ENCODE data around the gene MALSU1.

Gene MALSU1

GRCh38 chr7:23272275-23272674 lies 26.9 kb upstream of the MALSU1 start:
- no CpG with 5 or more reads among the region's 2 CpGs for WGBS (ENCODE audit: extremely low coverage, insufficient coverage, low lambda C conversion rate)
- no peak overlapping the region for H3K23ac ChIP-seq (ENCODE audit: low read length)

GRCh38 chr7:23273141-23273599 lies 26.0 kb upstream of the MALSU1 start:
- WGBS (ENCODE audit: extremely low coverage, insufficient coverage, low lambda C conversion rate) = no CpG with 5 or more reads among the region's 11 CpGs

More at GRCh38 chr7:23272275-23272674, 26.9 kb upstream of the MALSU1 start:
- no peak overlapping the region for H2BK120ac ChIP-seq (ENCODE audit: low read depth, low read length)
- H4K5ac ChIP-seq (ENCODE audit: low read length) = no peak overlapping the region
- no peaks in the 10 kb centered on the region for H3K27me3 ChIP-seq (ENCODE audit: insufficient read depth, low read length, poor library complexity)
- no peaks in the 10 kb centered on the region for H3K4me1 ChIP-seq (ENCODE audit: control insufficient read depth, low read depth, low read length)
- H2AK5ac ChIP-seq (ENCODE audit: low read length) = no peak overlapping the region
- no peak overlapping the region for H3K56ac ChIP-seq (ENCODE audit: low read length)
- no peak overlapping the region for H3K4me3 ChIP-seq (ENCODE audit: low read length)
- no peak overlapping the region for H4K8ac ChIP-seq (ENCODE audit: low read depth, low read length)
- H3K36me3 ChIP-seq (ENCODE audit: control insufficient read depth, insufficient read depth, low read length) = no peaks in the 10 kb centered on the region
- H3K9ac ChIP-seq (ENCODE audit: low read length) = no peak overlapping the region
- no peaks in the 10 kb centered on the region for H3K79me1 ChIP-seq (ENCODE audit: low read length)
- no peak overlapping the region for H2BK5ac ChIP-seq (ENCODE audit: low read length)
- H3K4me2 ChIP-seq (ENCODE audit: low read length) = no peak overlapping the region
- H3K18ac ChIP-seq (ENCODE audit: low read length) = no peak overlapping the region
- no peak overlapping the region for H3K4ac ChIP-seq (ENCODE audit: low read depth, low read length)
- H2BK15ac ChIP-seq (replicated peaks; ENCODE audit: low read depth) = no peak overlapping the region
- no peak overlapping the region for H3K27ac ChIP-seq (ENCODE audit: low read depth, low read length)
- no peaks in the 10 kb centered on the region for H3K79me2 ChIP-seq (ENCODE audit: control insufficient read depth, insufficient read depth, low read length)
- DNase-seq = no peak

GRCh38 chr7:23275912-23276311 lies 23.2 kb upstream of the MALSU1 start:
- WGBS (ENCODE audit: extremely low coverage, insufficient coverage, low lambda C conversion rate) = no CpG with 5 or more reads among the region's 5 CpGs
- Histone ChIP-seq H3K4me2 (ENCODE audit: low read length) (no peak overlapping the region), H3K4ac (ENCODE audit: low read depth, low read length) (no peak overlapping the region), H3K9ac (ENCODE audit: low read length) (no peak overlapping the region), H3K23ac (ENCODE audit: low read length) (no peak overlapping the region), H3K79me1 (ENCODE audit: low read length) (no peaks in the 10 kb centered on the region), H3K56ac (ENCODE audit: low read length) (no peak overlapping the region), H4K5ac (ENCODE audit: low read length) (no peak overlapping the region), H3K4me1 (ENCODE audit: control insufficient read depth, low read depth, low read length) (no peaks in the 10 kb centered on the region), H3K79me2 (ENCODE audit: control insufficient read depth, insufficient read depth, low read length) (no peaks in the 10 kb centered on the region), H3K18ac (ENCODE audit: low read length) (no peak overlapping the region), H3K27me3 (ENCODE audit: insufficient read depth, low read length, poor library complexity) (no peaks in the 10 kb centered on the region), H3K27ac (ENCODE audit: low read depth, low read length) (no peak overlapping the region), H3K4me3 (ENCODE audit: low read length) (no peak overlapping the region), H2BK5ac (ENCODE audit: low read length) (no peak overlapping the region), H2AK5ac (ENCODE audit: low read length) (no peak overlapping the region), H2BK120ac (ENCODE audit: low read depth, low read length) (no peak overlapping the region), H3K36me3 (ENCODE audit: control insufficient read depth, insufficient read depth, low read length) (no peaks in the 10 kb centered on the region), H4K8ac (ENCODE audit: low read depth, low read length) (no peak overlapping the region), H2BK15ac (replicated peaks; ENCODE audit: low read depth) (no peak overlapping the region)
- DNase-seq = no peak

More at GRCh38 chr7:23273141-23273599, 26.0 kb upstream of the MALSU1 start:
- H3K56ac ChIP-seq (ENCODE audit: low read length) = no peak overlapping the region
- no peak overlapping the region for H4K5ac ChIP-seq (ENCODE audit: low read length)
- H3K9ac ChIP-seq (ENCODE audit: low read length) = no peak overlapping the region
- no peaks in the 10 kb centered on the region for H3K36me3 ChIP-seq (ENCODE audit: control insufficient read depth, insufficient read depth, low read length)
- H3K79me2 ChIP-seq (ENCODE audit: control insufficient read depth, insufficient read depth, low read length) = no peaks in the 10 kb centered on the region
- H4K8ac ChIP-seq (ENCODE audit: low read depth, low read length) = no peak overlapping the region
- H2BK5ac ChIP-seq (ENCODE audit: low read length) = no peak overlapping the region
- no peak overlapping the region for H3K27ac ChIP-seq (ENCODE audit: low read depth, low read length)
- no peak overlapping the region for H2BK15ac ChIP-seq (replicated peaks; ENCODE audit: low read depth)
- no peak overlapping the region for H3K4ac ChIP-seq (ENCODE audit: low read depth, low read length)
- H3K4me3 ChIP-seq (ENCODE audit: low read length) = no peak overlapping the region
- H3K18ac ChIP-seq (ENCODE audit: low read length) = no peak overlapping the region
- no peak overlapping the region for H3K23ac ChIP-seq (ENCODE audit: low read length)
- H3K27me3 ChIP-seq (ENCODE audit: insufficient read depth, low read length, poor library complexity) = no peaks in the 10 kb centered on the region
- no peaks in the 10 kb centered on the region for H3K79me1 ChIP-seq (ENCODE audit: low read length)
- no peak overlapping the region for H2BK120ac ChIP-seq (ENCODE audit: low read depth, low read length)
- H3K4me2 ChIP-seq (ENCODE audit: low read length) = no peak overlapping the region
- DNase-seq = peak; percentile 92
- H2AK5ac ChIP-seq (ENCODE audit: low read length) = no peak overlapping the region
- no peaks in the 10 kb centered on the region for H3K4me1 ChIP-seq (ENCODE audit: control insufficient read depth, low read depth, low read length)

GRCh38 chr7:23276376-23276775 lies 22.8 kb upstream of the MALSU1 start:
- Histone ChIP-seq H2AK5ac (ENCODE audit: low read length) (no peak overlapping the region), H3K27ac (ENCODE audit: low read depth, low read length) (no peak overlapping the region), H2BK5ac (ENCODE audit: low read length) (no peak overlapping the region), H3K79me1 (ENCODE audit: low read length) (no peaks in the 10 kb centered on the region), H3K4ac (ENCODE audit: low read depth, low read length) (no peak overlapping the region), H3K4me2 (ENCODE audit: low read length) (no peak overlapping the region), H2BK15ac (replicated peaks; ENCODE audit: low read depth) (no peak overlapping the region), H3K9ac (ENCODE audit: low read length) (no peak overlapping the region), H3K4me1 (ENCODE audit: control insufficient read depth, low read depth, low read length) (no peaks in the 10 kb centered on the region), H3K4me3 (ENCODE audit: low read length) (no peak overlapping the region), H3K18ac (ENCODE audit: low read length) (no peak overlapping the region), H3K79me2 (ENCODE audit: control insufficient read depth, insufficient read depth, low read length) (no peaks in the 10 kb centered on the region), H2BK120ac (ENCODE audit: low read depth, low read length) (no peak overlapping the region), H3K27me3 (ENCODE audit: insufficient read depth, low read length, poor library complexity) (no peaks in the 10 kb centered on the region), H3K23ac (ENCODE audit: low read length) (no peak overlapping the region), H4K8ac (ENCODE audit: low read depth, low read length) (no peak overlapping the region), H3K36me3 (ENCODE audit: control insufficient read depth, insufficient read depth, low read length) (no peaks in the 10 kb centered on the region), H3K56ac (ENCODE audit: low read length) (no peak overlapping the region), H4K5ac (ENCODE audit: low read length) (no peak overlapping the region)
- no CpG with 5 or more reads among the region's 5 CpGs for WGBS (ENCODE audit: extremely low coverage, insufficient coverage, low lambda C conversion rate)
- peak; percentile 80 for DNase-seq

- Histone ChIP-seq H4K5ac (ENCODE audit: low read length) (no peak overlapping the region), H2BK120ac (ENCODE audit: low read depth, low read length) (no peak overlapping the region), H2BK15ac (replicated peaks; ENCODE audit: low read depth) (no peak overlapping the region), H3K18ac (ENCODE audit: low read length) (no peak overlapping the region), H3K27ac (ENCODE audit: low read depth, low read length) (no peak overlapping the region), H3K79me2 (ENCODE audit: control insufficient read depth, insufficient read depth, low read length) (no peaks in the 10 kb centered on the region), H2AK5ac (ENCODE audit: low read length) (no peak overlapping the region), H4K8ac (ENCODE audit: low read depth, low read length) (no peak overlapping the region), H3K56ac (ENCODE audit: low read length) (no peak overlapping the region), H3K4me2 (ENCODE audit: low read length) (no peak overlapping the region), H3K27me3 (ENCODE audit: insufficient read depth, low read length, poor library complexity) (no peaks in the 10 kb centered on the region), H3K79me1 (ENCODE audit: low read length) (no peaks in the 10 kb centered on the region), H3K4ac (ENCODE audit: low read depth, low read length) (no peak overlapping the region), H3K4me3 (ENCODE audit: low read length) (no peak overlapping the region), H2BK5ac (ENCODE audit: low read length) (no peak overlapping the region), H3K9ac (ENCODE audit: low read length) (no peak overlapping the region), H3K4me1 (ENCODE audit: control insufficient read depth, low read depth, low read length) (no peaks in the 10 kb centered on the region), H3K36me3 (ENCODE audit: control insufficient read depth, insufficient read depth, low read length) (no peaks in the 10 kb centered on the region), H3K23ac (ENCODE audit: low read length) (no peak overlapping the region)
- no peak for DNase-seq
- whole genome bisulfite sequencing (ENCODE audit: extremely low coverage, insufficient coverage, low lambda C conversion rate) = no CpG with 5 or more reads among the region's 3 CpGs
These were observed 22.2 kb upstream of the MALSU1 start for GRCh38 chr7:23276947-23277346.

- WGBS (ENCODE audit: extremely low coverage, insufficient coverage, low lambda C conversion rate) = no CpG with 5 or more reads among the region's 6 CpGs
- H3K27me3 ChIP-seq (ENCODE audit: insufficient read depth, low read length, poor library complexity) = no peaks in the 10 kb centered on the region
- H2BK120ac ChIP-seq (ENCODE audit: low read depth, low read length) = no peak overlapping the region
- H3K23ac ChIP-seq (ENCODE audit: low read length) = no peak overlapping the region
- H3K4ac ChIP-seq (ENCODE audit: low read depth, low read length) = no peak overlapping the region
- no peak overlapping the region for H4K5ac ChIP-seq (ENCODE audit: low read length)
- no peaks in the 10 kb centered on the region for H3K79me1 ChIP-seq (ENCODE audit: low read length)
- DNase-seq = peak; percentile 87
- H3K4me2 ChIP-seq (ENCODE audit: low read length) = no peak overlapping the region
- no peaks in the 10 kb centered on the region for H3K4me1 ChIP-seq (ENCODE audit: control insufficient read depth, low read depth, low read length)
- no peak overlapping the region for H3K9ac ChIP-seq (ENCODE audit: low read length)
- no peak overlapping the region for H2BK5ac ChIP-seq (ENCODE audit: low read length)
- H3K79me2 ChIP-seq (ENCODE audit: control insufficient read depth, insufficient read depth, low read length) = no peaks in the 10 kb centered on the region
- H3K27ac ChIP-seq (ENCODE audit: low read depth, low read length) = no peak overlapping the region
- no peaks in the 10 kb centered on the region for H3K36me3 ChIP-seq (ENCODE audit: control insufficient read depth, insufficient read depth, low read length)
- H4K8ac ChIP-seq (ENCODE audit: low read depth, low read length) = no peak overlapping the region
- H3K4me3 ChIP-seq (ENCODE audit: low read length) = no peak overlapping the region
- no peak overlapping the region for H2BK15ac ChIP-seq (replicated peaks; ENCODE audit: low read depth)
- H3K18ac ChIP-seq (ENCODE audit: low read length) = no peak overlapping the region
- H3K56ac ChIP-seq (ENCODE audit: low read length) = no peak overlapping the region
- H2AK5ac ChIP-seq (ENCODE audit: low read length) = no peak overlapping the region
These were observed 21.7 kb upstream of the MALSU1 start for GRCh38 chr7:23277359-23277989.
